ENCODE results near the gene OLIG2.

Gene OLIG2

DNA sequence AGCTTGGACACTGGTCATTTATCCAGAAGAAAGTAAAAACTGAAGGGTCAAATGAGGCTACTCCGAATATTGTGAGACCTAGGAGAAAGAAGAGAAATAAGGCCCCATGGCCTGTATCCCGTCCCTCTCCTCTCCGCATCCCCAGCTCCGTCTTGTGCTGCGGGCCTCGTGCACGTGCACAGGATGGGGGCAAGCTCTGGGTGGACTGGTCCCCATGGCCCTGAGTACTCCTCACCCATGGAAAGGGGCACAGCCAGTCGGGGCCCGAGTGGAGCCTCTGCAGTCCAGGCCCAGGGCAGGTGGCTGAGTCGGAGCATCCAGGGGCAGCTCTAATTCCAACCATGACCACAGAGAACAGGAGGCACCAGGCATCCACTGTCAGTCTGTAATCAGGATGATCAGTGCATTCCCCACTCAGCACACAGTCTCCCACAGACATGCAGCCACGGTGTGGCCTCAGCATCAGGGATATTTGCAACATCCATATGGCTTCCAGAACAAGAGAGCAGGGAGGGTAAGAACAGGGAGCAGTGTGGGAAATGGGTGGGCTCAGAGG lies 31.7 kb downstream of the OLIG2 start:
- CTCF ChIA-PET = interaction anchor here (1.2 kb wide), 1 partner anchor 8 kb away, joined by 3 read pairs; no protein-coding TSS in a partner anchor

DNA sequence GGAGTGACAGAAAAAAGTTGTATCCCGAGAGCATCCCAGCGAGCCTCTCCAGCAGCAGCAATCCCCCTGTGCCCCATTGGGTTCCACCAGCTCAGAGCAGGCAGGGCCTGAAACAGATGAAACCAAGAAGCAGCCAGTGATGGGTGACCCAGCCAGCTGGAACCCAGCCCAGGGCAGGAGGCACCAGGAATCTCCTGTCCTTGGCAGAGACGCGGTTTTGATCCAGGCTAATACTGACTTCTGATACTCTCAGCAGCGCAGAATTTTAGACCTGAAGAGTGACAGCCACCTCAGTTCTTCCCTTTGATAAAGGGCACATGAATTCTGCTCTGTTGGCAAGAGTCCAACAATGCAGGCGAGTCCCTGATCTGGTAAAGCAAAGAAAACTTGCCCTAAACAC lies 32.8 kb downstream of the OLIG2 start:
- DNase-seq (ENCODE audit: extremely low spot score) = no peak
- TF ChIP-seq, protein P1, sequence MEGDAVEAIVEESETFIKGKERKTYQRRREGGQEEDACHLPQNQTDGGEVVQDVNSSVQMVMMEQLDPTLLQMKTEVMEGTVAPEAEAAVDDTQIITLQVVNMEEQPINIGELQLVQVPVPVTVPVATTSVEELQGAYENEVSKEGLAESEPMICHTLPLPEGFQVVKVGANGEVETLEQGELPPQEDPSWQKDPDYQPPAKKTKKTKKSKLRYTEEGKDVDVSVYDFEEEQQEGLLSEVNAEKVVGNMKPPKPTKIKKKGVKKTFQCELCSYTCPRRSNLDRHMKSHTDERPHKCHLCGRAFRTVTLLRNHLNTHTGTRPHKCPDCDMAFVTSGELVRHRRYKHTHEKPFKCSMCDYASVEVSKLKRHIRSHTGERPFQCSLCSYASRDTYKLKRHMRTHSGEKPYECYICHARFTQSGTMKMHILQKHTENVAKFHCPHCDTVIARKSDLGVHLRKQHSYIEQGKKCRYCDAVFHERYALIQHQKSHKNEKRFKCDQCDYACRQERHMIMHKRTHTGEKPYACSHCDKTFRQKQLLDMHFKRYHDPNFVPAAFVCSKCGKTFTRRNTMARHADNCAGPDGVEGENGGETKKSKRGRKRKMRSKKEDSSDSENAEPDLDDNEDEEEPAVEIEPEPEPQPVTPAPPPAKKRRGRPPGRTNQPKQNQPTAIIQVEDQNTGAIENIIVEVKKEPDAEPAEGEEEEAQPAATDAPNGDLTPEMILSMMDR (IDR thresholded peaks at IDR 0.05; ENCODE audit: control extremely low read depth, extremely low read depth, low read depth, missing control alignments) = no peak
- POLR2A ChIA-PET = no interaction called here
- CTCF ChIA-PET = no interaction called here

More for the DNA sequence above, 31.7 kb downstream of the OLIG2 start:
- POLR2A ChIA-PET = no interaction called here
- no peak for DNase-seq (ENCODE audit: extremely low spot score)
- TF ChIP-seq, protein P1 (IDR thresholded peaks at IDR 0.05; ENCODE audit: control extremely low read depth, extremely low read depth, low read depth, missing control alignments) = no peak

DNA sequence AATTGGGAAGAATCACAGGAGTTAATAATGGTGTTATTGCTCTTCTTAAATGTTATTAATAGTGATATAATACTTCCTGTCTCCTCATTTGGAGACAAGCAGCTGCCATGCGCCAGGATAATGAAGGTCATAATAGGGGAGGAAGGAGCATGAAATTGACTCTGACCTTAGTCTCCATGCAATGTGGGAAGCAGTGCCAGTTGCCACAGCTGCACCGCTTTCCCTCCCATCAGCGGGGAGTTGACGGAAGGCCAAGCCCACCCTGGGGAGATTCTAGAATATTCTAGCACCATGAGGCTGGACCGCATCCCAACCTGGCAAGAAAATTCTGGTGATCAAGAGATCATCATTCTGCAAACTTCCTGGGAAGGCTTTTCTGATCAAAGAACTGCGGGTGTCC lies 33.2 kb downstream of the OLIG2 start:
- DNase-seq (ENCODE audit: extremely low spot score) = no peak
- TF ChIP-seq, protein P1 (IDR thresholded peaks at IDR 0.05; ENCODE audit: control extremely low read depth, extremely low read depth, low read depth, missing control alignments) = no peak
- ChIA-PET POLR2A (no interaction called here), CTCF (no interaction called here)

DNA sequence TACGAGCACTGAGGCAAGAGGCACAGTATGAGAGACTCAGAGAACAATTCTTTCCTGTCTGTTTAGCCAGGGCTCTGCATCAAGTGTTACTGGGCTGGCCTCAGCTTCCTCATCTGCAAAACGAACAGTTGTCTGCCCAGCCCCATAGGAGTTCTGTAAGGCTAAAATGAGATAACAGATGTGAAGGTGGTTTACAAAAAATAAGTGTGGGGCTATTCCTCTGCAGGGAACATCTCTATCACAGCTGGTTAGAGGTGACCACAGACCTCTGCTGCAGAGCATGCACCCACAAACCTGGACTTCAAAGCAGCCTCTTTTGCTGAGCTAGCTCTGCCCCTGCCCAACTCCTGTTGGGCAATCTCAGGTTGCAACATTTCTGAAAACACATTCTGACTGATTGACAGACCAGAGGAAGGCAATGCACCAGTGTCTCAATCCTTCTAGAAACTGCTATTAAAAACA lies 33.7 kb downstream of the OLIG2 start:
- no peak for DNase-seq (ENCODE audit: extremely low spot score)
- POLR2A ChIA-PET = no interaction called here
- CTCF ChIA-PET = interaction anchor here (1.1 kb wide), 1 partner anchor 9 kb away, joined by 3 read pairs; no protein-coding TSS in a partner anchor
- TF ChIP-seq, protein P1 (IDR thresholded peaks at IDR 0.05; ENCODE audit: control extremely low read depth, extremely low read depth, low read depth, missing control alignments) = no peak

DNA sequence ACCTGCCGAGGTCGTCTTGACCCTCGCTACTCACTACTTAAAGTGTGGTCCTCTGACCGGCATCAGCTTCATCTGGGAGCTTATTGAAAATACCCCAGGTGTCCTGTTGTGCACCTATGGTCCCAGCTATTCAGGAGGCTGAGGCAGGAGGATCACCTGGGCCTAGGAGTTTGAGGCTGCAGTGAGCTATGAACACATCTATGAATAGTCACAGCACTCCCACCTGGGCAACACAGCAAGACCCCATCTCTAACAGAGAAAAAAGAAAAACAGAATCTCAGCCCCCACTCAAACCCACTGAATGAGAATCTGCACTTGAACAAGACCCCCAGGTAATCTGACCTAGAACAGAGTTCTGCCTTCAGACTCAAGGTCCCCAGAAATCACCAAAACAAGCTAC lies 35.5 kb downstream of the OLIG2 start:
- TF ChIP-seq, protein P1 (IDR thresholded peaks at IDR 0.05; ENCODE audit: control extremely low read depth, extremely low read depth, low read depth, missing control alignments) = no peak
- CTCF ChIA-PET = interaction anchor here (1.6 to 2.9 kb wide), 2 partner anchors 26 to 66 kb away, joined by 3 to 11 read pairs; no protein-coding TSS in a partner anchor
- DNase-seq (ENCODE audit: extremely low spot score) = no peak
- POLR2A ChIA-PET = no interaction called here

DNA sequence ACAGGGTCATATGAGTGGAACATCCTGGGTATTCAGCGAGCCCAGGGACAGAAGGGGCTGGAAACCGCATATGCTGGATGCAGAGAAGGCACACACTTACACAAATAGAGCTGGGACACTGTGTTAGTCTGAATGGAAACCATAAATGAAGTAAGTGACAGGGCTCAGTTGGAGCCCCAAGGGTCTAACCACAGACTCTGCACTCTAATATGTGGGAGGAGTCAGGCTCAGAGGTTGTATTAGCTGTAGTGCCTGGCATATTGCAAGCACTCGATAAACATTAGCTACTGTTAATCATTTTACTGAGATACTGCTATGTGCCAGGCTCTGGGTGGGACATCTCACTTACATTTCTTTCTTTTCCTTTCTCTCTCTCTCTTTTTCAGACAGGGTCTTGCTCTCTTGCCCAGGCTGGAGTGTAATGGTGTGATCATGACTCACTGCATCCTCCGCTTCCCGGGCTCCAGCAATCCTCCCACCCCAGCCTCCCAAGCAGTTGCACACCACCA lies 37.7 kb downstream of the OLIG2 start:
- no peak for DNase-seq (ENCODE audit: extremely low spot score)
- CTCF ChIA-PET = interaction anchor here (1.5 to 2.9 kb wide), 2 partner anchors 10 to 64 kb away, joined by 4 to 11 read pairs; no protein-coding TSS in a partner anchor
- TF ChIP-seq, protein P1 (IDR thresholded peaks at IDR 0.05; ENCODE audit: control extremely low read depth, extremely low read depth, low read depth, missing control alignments) = no peak
- POLR2A ChIA-PET = no interaction called here

Data from GM10248 (cell line).